Kidney (tissue), 14 donors: Measurements from ENCODE around the gene NCKAP5. TPM values are rescaled to one million over a fixed set of nuclear protein-coding genes. Genes with fewer than 3 reads are reported as not detected.

Source experiments
- DNase-seq, 5 donors: peaks; one replicate each; pipeline ENCODE4 v3.0.0-alpha.2; 2013 to 2020
- FAIRE-seq: peaks from 2 replicates; lab custom pipeline; 2012; peaks lifted over from hg19 to GRCh38; lab: Jason Lieb, UNC
- H3K27ac ChIP-seq, 2 donors: one replicate each; pipeline ENCODE4 v1.7.0; 2013; ENCODE audit warnings: low read depth in 2 of 2, low read length in 2 of 2, inconsistent platforms in 1 of 2
- H3K27me3 ChIP-seq: one replicate; pipeline ENCODE4 v1.7.1; 2013; ENCODE audit warnings: low read length, inconsistent platforms; ENCODE audit not compliant: control insufficient read depth, insufficient read depth
- H3K36me3 ChIP-seq, 3 donors: one replicate each; pipeline versions ENCODE4 v1.7.0 to v1.7.1; 2013; ENCODE audit warnings: low read length in 3 of 3, control low read depth in 1 of 3, inconsistent platforms in 1 of 3; ENCODE audit not compliant: insufficient read depth in 3 of 3, control insufficient read depth in 2 of 3
- H3K4me1 ChIP-seq, 3 donors: one replicate each; pipeline versions ENCODE4 v1.7.0 to v1.7.1; 2013; ENCODE audit warnings: low read length in 3 of 3, inconsistent platforms in 1 of 3, low read depth in 1 of 3; ENCODE audit not compliant: control insufficient read depth in 2 of 3, insufficient read depth in 2 of 3
- H3K4me3 ChIP-seq, 3 donors: one replicate each; pipeline versions ENCODE4 v1.7.0 to v1.8.1; 2013; ENCODE audit warnings: low read length in 3 of 3, control low read depth in 1 of 3, inconsistent platforms in 1 of 3
- H3K9ac ChIP-seq, 3 donors: one replicate each; pipeline versions ENCODE4 v1.7.0 to v1.7.1; 2013; ENCODE audit warnings: low read length in 3 of 3, control low read depth in 1 of 3, inconsistent platforms in 1 of 3
- H3K9me3 ChIP-seq, 3 donors: one replicate each; pipeline versions ENCODE4 v1.7.0 to v1.7.1; 2013; ENCODE audit warnings: low read length in 3 of 3, control low read depth in 1 of 3, inconsistent platforms in 1 of 3; ENCODE audit not compliant: control insufficient read depth in 2 of 3, insufficient read depth in 1 of 3
- CTCF ChIP-seq: IDR thresholded peaks from 3 replicates; pipeline ENCODE4 v1.5.1; 2012; ENCODE audit warnings: mild to moderate bottlenecking, moderate library complexity, borderline replicate concordance; ENCODE audit not compliant: insufficient read depth; ENCODE audit errors: extremely low read depth
- intact Hi-C: fragments of 100-400 bp; cut with DNase I; formaldehyde crosslinking; loops from one replicate; pipeline ENCODE4 v1.11.1; 2022
- polyA plus RNA-seq: library from polyadenylated mRNA; stranded (reverse); fragments of 350-450 nt; fragmentation: Illumina TruSeq; extraction: RNeasy Lipid Tissue Mini Kit (QIAGEN cat#74804); gene quantifications from one replicate; pipeline ENCODE4 v1.2.3, GENCODE V29; 2014; ENCODE audit warnings: low read depth, low replicate concordance; ENCODE audit not compliant: insufficient read depth
- total RNA-seq: library from RNA; stranded (reverse); fragmentation: NEBNext Ultra II Directional; extraction: Animal tissue kit (Norgen Biotek cat#: 25700); gene quantifications from one replicate; pipeline ENCODE4 v1.2.1, GENCODE V29; 2021
- donor health status: control.
- donor health status: control.
- donor health status: control.
- donor health status: control.
- donor health status: control.
- donor health status: DM: yes; HTN: yes; CAD: no.
- donor health status: Normal renal cell carcinoma (clear cell type).

Gene NCKAP5
- total and polyA plus RNA-seq, 2 donors from 2014 or later, result 1.8 to 2.9 TPM

- no peaks in the 10 kb centered on the region for H3K27me3 ChIP-seq
- H3K27ac ChIP-seq, result no peak overlapping the region
- FAIRE-seq (no peak), DNase-seq (peak in 1 of 5 donors; percentile 21)
- intact Hi-C loops, result no loop called here
- H3K9ac ChIP-seq, result no peak overlapping the region
- no peaks in the 10 kb centered on the region for H3K4me1 ChIP-seq
- no peaks in the 10 kb centered on the region for H3K9me3 ChIP-seq
- H3K36me3 ChIP-seq, result no peaks in the 10 kb centered on the region
- no peak overlapping the region for H3K4me3 ChIP-seq
- no peak for TF ChIP-seq CTCF
Measured at GRCh38 chr2:132804051-132804450, 764.2 kb downstream of the NCKAP5 start.

GRCh38 chr2:132798341-132798740, 769.9 kb downstream of the NCKAP5 start:
- H3K4me1 ChIP-seq, result no peaks in the 10 kb centered on the region
- intact Hi-C loops, result no loop called here
- no peak overlapping the region for H3K27ac ChIP-seq
- DNase-seq (no peak), FAIRE-seq (no peak)
- no peak overlapping the region for H3K4me3 ChIP-seq
- H3K27me3 ChIP-seq, result no peaks in the 10 kb centered on the region
- no peaks in the 10 kb centered on the region for H3K36me3 ChIP-seq
- TF ChIP-seq CTCF, result no peak
- H3K9me3 ChIP-seq, result no peaks in the 10 kb centered on the region
- no peak overlapping the region for H3K9ac ChIP-seq

GRCh38 chr2:132797556-132797955, 770.7 kb downstream of the NCKAP5 start:
- intact Hi-C loops, result no loop called here
- Histone ChIP-seq H3K4me1 (no peaks in the 10 kb centered on the region), H3K9ac (no peak overlapping the region), H3K27me3 (no peaks in the 10 kb centered on the region), H3K27ac (no peak overlapping the region), H3K4me3 (no peak overlapping the region), H3K9me3 (no peaks in the 10 kb centered on the region), H3K36me3 (no peaks in the 10 kb centered on the region)
- TF ChIP-seq CTCF, result no peak
- no peak for FAIRE-seq
- no peak for DNase-seq

- intact Hi-C loops, result no loop called here
- TF ChIP-seq CTCF, result no peak
- Histone ChIP-seq H3K9ac (no peak overlapping the region), H3K4me3 (no peak overlapping the region), H3K27ac (no peak overlapping the region), H3K27me3 (no peaks in the 10 kb centered on the region), H3K9me3 (no peaks in the 10 kb centered on the region), H3K36me3 (no peaks in the 10 kb centered on the region), H3K4me1 (no peaks in the 10 kb centered on the region)
- no peak for DNase-seq
- FAIRE-seq, result no peak
Measured at GRCh38 chr2:132797071-132797470, 771.2 kb downstream of the NCKAP5 start.
